ENCODE data around the gene ZNF205. TPM values are rescaled to one million over a fixed set of nuclear protein-coding genes. Genes with fewer than 3 reads are reported as not detected.

The ZNF205 gene
- total and polyA plus RNA-seq, 10 of the 15 experiments (the other 5 are each of a cell fraction or from before 2014, with no cell fraction given): 0.26 to 1.5 (median 0.78) TPM; not detected in 2

DNA sequence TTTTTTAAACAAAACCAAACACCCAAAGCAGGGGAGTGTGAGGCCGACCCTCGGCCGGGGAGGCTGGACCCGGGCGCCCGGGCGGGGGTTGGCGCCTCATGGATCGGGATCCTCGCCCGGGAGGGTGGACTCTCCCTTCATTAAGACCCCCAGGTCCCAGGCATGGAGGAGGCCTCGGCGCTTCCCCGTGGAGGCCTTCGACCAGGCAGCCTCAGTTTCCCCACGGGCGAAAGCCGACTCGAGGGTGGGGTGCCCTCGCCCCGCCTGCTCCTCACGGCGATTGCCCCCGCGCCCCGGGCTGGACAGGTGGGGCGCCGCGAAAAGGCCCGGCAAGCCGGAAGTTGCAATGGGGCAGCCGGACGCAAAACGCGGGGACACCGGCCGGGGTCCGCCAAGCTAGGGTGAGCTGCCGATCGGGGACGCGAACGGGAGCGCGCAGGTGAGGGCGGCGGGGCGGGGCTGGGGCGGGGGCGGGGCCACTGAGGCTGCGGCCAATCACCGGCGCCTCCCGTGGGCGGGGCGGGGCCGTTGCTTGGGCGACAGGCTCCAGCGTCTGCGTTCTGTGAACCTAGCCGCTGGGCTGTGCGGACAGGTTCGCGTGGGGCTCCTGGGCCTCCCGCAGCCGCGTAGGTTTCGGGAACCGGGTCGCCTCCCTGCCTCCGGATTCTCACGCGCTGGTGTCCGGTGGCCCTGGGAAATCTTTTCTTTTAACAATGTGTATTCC, 6.0 kb upstream of the ZNF205 start (continued):
- 0 out of 2 replicates have a peak, but pooled peaks have one; percentile 67 for TF ChIP-seq ZNF207 (IDR thresholded peaks at IDR 0.05; ENCODE audit: borderline replicate concordance)
- no peak for TF ChIP-seq STAT1 (conservative IDR thresholded peaks at IDR 0.05)
- no peak for TF ChIP-seq PAX8 (IDR thresholded peaks at IDR 0.05)
- TF ChIP-seq FOXK2 (IDR thresholded peaks at IDR 0.05): no peak
- TF ChIP-seq RCOR1 (conservative IDR thresholded peaks at IDR 0.05; ENCODE audit: low read depth, low read length): 0 out of 2 replicates have a peak, but pooled peaks have one; percentile 52
- no peak for TF ChIP-seq FOXM1 (IDR thresholded peaks at IDR 0.05; ENCODE audit: low read depth, low read length)
- no peak for TF ChIP-seq ASH2L (IDR thresholded peaks at IDR 0.05; ENCODE audit: borderline replicate concordance, low read depth)
- peak; percentile 74 for TF ChIP-seq NR2F1 (conservative IDR thresholded peaks at IDR 0.05)
- no peak for TF ChIP-seq RELA (IDR thresholded peaks at IDR 0.05; ENCODE audit: borderline replicate concordance, partially characterized antibody)
- no peak for TF ChIP-seq IRF5 (IDR thresholded peaks at IDR 0.05; ENCODE audit: borderline replicate concordance)

Data from GM12878 (cell line).